Hepatocyte (in vitro differentiated cells): Measurements from ENCODE around the gene MEF2D.
A peak's percentile ranks its signal among the peaks of the same experiment; 100 is the strongest.

Source experiments
- EZH2phosphoT487 ChIP-seq: fragments of 200-600 bp; sonication (generic); IDR thresholded peaks from one replicate; pipeline ENCODE4 v1.6.1; 2018; ENCODE audit warnings: antibody characterized with exemption, mild to moderate bottlenecking, low read depth, moderate library complexity; ENCODE audit not compliant: unreplicated experiment, severe bottlenecking
- TF ChIP-seq, protein P1 (sequence below): fragments of 200-600 bp; sonication (generic); IDR thresholded peaks from 2 replicates; pipeline ENCODE4 v1.5.1; 2016; ENCODE audit warnings: antibody characterized with exemption, mild to moderate bottlenecking; ENCODE audit not compliant: poor library complexity

DNA sequence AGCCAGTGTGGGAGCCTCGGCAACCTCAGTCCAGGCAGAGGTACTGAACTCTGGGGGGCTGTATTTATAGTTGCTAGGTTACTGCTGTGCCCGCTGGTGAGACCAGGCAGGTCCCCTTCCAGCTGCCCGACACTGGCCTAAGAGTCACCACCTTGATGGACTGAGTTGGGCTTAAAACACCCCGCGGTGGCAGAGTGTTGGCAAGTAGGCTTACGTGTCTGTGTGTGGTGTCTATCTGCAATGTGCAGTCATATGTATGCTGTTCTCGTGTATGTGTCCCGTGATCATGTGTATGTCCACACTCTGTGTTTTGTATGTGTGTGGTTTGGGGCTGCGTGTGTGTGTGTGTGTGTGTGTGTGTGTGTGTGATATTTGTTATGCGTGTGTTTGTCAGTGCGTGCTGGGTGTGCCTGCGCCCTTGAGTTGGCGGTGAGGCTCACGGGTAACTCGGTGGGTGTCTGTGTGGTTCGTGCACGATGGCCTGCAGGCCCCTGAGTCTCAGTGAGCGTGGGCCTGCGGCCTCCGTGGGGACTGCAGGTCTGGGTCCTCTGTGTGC lies 65.5 kb downstream of the MEF2D start:
- TF ChIP-seq, protein P1, sequence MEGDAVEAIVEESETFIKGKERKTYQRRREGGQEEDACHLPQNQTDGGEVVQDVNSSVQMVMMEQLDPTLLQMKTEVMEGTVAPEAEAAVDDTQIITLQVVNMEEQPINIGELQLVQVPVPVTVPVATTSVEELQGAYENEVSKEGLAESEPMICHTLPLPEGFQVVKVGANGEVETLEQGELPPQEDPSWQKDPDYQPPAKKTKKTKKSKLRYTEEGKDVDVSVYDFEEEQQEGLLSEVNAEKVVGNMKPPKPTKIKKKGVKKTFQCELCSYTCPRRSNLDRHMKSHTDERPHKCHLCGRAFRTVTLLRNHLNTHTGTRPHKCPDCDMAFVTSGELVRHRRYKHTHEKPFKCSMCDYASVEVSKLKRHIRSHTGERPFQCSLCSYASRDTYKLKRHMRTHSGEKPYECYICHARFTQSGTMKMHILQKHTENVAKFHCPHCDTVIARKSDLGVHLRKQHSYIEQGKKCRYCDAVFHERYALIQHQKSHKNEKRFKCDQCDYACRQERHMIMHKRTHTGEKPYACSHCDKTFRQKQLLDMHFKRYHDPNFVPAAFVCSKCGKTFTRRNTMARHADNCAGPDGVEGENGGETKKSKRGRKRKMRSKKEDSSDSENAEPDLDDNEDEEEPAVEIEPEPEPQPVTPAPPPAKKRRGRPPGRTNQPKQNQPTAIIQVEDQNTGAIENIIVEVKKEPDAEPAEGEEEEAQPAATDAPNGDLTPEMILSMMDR: no peak
- peak; percentile 79 for TF ChIP-seq EZH2phosphoT487
